ENCODE measurements around the gene LRMDA.

DNA sequence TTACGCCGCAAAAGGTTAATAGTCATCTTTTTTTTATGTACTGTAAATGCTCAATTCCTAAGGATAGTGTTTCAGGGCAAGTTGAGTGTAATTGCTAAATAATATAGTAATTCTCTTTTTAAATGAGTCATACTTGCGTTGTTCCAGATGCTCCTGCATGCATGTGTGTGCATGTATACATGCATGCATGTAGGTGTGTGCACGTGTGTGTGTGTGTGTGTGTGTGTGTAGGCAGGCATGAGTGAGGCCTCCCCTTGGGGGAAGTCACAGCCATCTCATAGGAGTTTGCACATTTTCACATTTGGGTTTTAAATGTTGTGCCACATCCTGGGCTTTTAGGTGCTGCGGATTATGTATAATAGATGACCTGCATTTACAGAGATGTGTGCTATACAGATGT lies 1110.4 kb downstream of the LRMDA start:
- TF ChIP-seq, protein P1, sequence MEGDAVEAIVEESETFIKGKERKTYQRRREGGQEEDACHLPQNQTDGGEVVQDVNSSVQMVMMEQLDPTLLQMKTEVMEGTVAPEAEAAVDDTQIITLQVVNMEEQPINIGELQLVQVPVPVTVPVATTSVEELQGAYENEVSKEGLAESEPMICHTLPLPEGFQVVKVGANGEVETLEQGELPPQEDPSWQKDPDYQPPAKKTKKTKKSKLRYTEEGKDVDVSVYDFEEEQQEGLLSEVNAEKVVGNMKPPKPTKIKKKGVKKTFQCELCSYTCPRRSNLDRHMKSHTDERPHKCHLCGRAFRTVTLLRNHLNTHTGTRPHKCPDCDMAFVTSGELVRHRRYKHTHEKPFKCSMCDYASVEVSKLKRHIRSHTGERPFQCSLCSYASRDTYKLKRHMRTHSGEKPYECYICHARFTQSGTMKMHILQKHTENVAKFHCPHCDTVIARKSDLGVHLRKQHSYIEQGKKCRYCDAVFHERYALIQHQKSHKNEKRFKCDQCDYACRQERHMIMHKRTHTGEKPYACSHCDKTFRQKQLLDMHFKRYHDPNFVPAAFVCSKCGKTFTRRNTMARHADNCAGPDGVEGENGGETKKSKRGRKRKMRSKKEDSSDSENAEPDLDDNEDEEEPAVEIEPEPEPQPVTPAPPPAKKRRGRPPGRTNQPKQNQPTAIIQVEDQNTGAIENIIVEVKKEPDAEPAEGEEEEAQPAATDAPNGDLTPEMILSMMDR (IDR thresholded peaks at IDR 0.05): no peak
- no peak for TF ChIP-seq POLR2A (IDR thresholded peaks at IDR 0.05)

Measured in body of pancreas (tissue), 4 donors.